Globus pallidus (tissue), 1 donor: ENCODE results near the gene VOPP1.
A peak's percentile ranks its signal among the peaks of the same experiment; 100 is the strongest.
"Not testable (repeated sequence)": the region's sequence is repeated elsewhere in the genome, so short reads cannot be mapped to it uniquely, and the experiment has no call there.

Source experiments
- DNase-seq: peaks from one replicate; pipeline ENCODE4 v3.0.0-alpha.2; 2015; ENCODE audit warnings: low spot score

Gene VOPP1

DNA sequence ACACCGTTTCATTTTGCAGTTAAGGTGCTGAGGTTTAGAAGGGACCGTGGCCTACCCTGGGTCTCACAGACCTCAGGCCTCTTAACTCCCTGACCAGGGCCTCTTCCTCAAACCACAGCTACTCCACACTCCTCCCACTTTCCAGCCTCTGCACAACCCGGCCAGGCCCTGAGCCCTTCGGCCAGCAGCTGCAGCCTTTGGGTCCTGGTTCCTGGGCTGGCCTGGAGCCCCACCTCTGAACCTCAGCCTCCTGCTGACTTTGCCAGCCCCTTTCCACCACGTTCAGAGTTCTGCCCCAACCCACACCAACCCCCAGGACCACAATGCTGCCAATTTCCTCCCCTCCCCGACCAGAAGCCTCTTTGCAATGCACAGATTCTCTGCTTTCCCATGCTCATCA, 84.1 kb downstream of the VOPP1 start:
- DNase-seq, result no peak

DNA sequence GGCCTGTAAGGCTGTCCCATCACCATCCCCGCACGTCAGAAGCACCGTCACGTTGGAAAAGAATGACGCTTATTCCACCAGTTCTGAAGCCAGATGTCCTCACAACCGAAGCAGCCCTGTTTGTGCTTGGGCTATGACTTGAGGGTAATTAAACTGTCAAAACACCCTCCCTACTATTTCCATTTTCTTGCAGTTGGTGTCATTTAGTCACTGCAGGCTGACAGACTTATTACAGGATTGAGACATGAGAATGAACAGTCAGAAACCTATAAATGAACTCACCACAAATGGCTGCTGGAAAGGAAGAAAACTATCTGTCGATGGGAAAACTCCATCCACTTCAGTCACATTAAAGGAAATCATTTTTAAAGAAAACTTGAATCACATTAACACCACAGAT, 85.3 kb downstream of the VOPP1 start:
- no peak for DNase-seq

GRCh38 chr7:55486192-55486590, 86.1 kb downstream of the VOPP1 start:
- no peak for DNase-seq

DNA sequence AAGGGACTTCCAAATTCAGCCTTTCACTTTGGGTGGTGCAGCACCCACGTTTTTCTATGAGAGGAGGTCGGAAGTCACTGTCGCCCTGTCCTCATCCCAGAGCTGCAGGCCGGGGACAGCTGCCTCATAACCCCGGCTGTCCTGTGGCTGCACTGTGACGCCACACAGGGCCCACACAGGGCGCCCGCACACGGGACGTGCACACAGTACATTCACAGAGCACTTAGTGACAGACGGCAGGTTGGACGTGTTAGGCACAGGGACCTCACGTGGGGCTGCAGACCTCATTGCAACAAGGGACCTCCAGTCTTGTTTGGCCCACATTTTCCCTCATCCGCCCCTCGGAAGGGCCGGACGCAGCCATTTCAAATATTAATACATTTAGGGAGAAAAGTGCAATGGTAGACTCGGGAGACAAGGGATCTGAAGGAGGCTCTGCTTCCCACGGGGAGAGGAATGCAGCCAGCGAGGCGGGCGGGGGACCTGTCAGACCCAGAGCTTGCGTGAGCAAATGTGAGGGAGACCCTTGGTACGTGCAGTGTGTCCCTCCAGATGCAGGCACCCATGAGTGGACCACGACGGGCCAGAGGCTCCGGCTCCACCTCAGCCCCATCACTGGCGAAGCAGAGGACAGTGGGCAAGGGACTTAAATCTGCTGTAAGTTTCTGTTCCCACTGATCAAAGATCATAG, 86.7 kb downstream of the VOPP1 start:
- no peak for DNase-seq

DNA sequence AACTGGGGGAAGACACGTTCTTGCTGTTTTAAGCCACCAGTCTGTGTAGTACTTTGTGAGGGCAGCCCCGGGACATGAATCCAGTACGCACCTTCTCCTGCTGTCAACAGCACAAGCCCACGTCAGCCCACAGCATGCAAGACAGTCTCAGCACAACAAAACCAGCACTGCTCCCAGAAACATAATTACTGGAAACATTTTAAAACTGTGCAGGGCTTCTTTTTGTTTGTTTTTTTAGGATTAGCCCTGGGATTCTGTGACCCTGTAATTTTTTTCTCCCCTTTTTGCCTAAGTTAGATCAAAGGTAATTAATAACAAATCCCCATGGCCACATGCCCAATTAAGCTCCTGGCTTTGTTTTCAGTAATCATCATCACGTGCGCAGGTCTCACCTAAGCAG, 87.5 kb downstream of the VOPP1 start:
- no peak for DNase-seq

DNA sequence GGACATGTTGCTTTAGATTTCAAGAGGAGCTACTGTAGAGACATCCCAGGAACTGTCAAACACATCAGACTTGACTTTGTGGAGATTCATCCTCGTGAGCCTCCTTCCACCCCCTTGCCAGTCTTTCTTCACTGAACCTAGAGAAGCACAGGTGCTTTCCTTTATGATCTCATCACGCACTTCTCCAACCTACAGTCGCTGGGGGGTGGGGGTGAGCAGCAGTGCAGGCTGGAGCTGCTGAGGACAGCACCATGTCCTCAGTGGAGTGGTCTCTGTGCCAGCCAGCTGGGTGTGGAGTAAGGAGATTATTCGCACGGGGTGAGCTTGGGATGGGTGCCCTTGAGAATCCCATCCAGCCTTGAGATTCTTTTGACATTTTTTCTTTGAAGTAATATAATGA, 88.1 kb downstream of the VOPP1 start:
- DNase-seq, result no peak

DNA sequence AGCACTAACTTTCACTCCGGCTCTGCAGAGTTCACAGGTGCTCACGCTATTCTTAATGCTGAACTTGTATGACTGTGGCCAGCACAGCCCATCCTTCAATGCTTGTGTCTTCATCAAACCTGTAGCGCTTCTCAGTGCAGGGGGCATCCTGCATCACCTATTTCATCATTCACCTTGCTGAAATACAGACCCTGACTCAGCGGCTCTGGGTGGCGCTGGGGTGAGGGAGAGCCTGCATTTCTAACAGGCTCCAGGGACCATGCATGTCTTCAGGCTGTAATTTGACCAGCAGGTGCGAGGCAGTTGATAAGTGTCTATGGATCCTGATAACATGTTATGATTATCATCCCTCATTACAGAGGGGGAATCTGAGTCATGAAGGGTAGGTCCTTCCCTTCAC, 89.3 kb downstream of the VOPP1 start:
- no peak for DNase-seq

- DNase-seq, result no peak
These were observed 91.1 kb downstream of the VOPP1 start for GRCh38 chr7:55481155-55481554.

GRCh38 chr7:55478700-55479099, 93.6 kb downstream of the VOPP1 start:
- no peak for DNase-seq

DNA sequence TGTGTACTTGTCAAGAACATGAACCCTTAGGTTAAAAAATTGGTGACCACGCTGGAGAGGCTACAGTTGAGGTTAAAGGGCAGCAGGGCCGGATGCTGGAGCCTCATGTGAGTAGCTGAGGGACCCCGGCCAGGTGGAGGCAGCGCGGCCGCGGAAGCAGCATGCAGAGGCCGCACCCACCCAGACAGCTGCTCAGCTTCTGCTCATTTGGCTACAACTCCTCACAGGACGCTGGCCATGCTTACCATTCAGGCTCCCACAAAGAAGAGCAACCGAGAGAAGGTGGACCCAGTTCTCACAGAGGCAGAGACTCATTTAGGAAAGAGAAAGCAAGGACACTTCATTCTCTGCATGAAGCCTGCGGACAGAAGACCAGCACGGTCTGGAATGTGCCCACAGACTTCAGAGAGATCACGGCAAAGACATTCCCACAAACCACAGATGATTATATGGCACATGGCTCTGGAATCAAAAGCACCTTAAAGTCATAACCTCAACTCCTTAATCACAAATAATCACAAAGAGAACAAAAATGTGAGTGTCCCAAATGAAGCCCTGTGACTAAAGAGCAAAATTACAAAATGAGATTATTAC, 94.4 kb downstream of the VOPP1 start:
- no peak for DNase-seq

- DNase-seq, result no peak
These were observed 95.2 kb downstream of the VOPP1 start for GRCh38 chr7:55476852-55477780.

DNA sequence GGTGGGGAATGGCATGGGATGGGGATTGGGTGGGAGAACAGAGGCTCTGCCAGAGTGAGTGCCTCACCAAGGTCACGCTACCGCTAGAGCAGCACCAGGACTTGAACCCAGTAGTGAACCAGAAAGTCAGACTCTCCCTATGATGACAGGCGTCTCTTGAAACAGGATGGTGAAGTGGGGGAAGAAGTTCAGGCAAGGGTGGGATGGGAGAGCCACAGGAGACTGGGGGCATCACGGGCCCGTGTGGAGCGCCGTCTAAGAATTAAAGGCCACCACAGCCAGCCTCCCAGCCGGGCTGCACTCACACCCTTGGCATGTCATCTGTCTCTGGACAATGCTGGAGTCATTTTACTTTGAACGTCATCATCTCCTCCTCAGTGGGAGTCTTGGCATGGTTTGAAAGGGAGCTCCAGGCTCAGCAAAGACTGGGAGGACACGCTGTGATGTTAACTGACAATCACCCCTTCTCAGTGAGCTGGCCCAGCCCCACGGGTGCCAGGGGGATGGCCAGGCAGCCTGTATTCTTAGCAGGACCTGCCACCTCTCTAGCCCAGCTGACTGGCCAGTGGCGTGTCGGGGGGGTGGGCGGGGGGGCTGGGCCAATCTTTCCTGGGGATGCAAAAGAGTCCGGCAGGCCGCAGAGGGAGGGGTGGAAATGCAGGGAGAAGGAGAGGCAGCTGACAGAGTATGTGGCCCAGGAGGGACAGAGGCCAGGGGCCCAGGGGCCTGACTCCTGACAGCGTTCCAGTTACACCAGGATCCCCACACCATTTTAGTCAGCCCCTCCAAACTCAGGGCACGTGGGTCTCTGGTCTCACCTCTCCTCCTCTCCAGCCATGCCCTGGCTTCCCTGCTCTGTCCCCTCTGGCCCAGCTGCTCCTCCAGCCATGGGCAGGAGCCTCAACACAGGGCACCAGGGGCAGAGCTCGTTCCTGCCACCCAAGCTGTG, 96.2 kb downstream of the VOPP1 start:
- peak; percentile 48 for DNase-seq

DNA sequence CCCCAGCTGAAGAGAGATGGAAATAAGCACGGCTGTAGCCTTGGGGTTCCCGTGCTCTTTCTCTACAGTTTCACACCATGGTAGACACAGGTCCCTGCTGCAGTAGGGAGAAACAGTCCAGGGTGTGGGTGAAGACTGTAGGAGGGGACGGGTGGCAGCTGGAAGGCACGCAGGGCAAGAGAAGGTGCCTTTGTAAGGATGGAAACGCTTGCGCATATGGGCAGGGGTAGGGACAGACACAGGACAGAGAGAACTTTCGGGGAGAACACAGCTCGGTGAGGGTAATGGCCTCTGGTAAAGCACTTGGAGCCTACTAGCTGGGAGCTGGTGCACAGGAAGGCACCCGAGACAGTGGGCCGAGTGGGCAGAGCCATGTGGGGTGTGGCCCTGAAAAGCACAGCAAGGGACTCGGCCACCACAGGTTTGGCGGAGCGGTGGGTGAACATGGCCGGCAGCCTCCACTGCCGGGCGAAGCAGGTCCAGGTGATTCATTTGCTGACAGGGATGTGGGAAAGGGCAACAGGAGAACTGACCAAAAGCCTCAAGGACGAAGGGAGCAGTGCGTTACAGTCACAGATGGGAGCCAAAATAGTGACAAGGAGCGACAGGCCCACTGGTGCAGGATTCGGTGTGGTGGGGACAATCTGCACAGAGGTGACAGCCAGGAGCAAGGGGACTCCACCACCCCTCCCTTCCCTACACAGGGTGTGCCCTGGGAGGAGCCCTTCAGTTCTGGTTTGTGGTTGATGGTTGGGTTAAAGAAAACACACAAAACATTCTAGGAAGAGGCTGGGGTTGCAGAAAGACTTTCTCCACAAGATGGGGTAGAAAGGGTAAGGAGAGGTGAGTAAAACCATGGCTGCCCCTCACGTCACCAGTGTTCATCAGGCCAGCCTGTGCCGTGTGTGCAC, 97.1 kb downstream of the VOPP1 start:
- no peak for DNase-seq

- no peak for DNase-seq
These were observed 98.4 kb downstream of the VOPP1 start for GRCh38 chr7:55473932-55474331.

GRCh38 chr7:55472928-55473725, 99.2 kb downstream of the VOPP1 start:
- no peak for DNase-seq

DNA sequence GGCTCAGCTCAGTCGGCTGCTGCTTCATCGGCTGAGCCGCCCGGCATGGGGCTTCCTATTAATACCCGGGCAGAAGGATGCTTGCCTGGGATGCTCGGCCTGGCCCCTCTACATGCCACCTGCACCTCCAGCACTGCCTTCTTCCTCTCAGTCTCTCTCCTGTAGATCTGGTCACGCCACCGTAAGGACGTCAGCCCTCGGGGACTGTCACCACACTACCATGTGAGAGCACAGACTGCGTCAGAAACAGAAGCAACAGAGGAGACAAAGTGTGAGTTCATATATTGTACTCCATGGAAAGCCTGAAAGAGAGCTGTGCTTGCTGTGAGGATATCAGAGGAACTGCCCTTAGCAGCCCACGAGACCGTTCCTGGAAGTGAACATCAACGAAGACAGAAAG, 99.9 kb downstream of the VOPP1 start:
- DNase-seq, result not testable (repeated sequence)

GRCh38 chr7:55471594-55471993, 100.7 kb downstream of the VOPP1 start:
- not testable (repeated sequence) for DNase-seq

GRCh38 chr7:55470261-55470660, 102.0 kb downstream of the VOPP1 start:
- DNase-seq, result no peak

DNA sequence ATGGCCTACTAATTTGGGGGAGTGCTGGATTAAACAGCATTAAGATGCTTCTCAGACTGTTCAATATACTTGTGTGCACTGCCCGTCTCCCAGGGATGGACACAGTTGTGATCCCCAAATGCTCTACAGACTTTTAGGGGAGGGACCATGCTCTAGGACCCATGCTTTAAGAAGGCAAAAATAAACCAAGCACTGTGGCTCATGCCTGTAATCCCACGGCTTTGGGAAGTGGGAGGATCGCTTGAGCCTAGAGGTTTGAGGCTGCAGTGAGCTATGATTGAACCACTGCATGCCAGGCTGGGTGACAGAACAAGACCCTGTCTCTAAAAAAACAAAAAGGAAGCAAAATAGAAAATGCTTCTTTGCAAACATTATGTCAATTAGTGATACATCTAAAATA, 102.6 kb downstream of the VOPP1 start:
- DNase-seq, result no peak

- DNase-seq, result peak; percentile 60
These were observed 103.0 kb downstream of the VOPP1 start for GRCh38 chr7:55469271-55469681.
